HepG2 (cell line): ENCODE measurements around the gene POLR2F. TPM values are rescaled to one million over a fixed set of nuclear protein-coding genes. Genes with fewer than 3 reads are reported as not detected.

Experiments used
- ATRX ChIP-seq: sonication (generic); formaldehyde crosslinking; IDR thresholded peaks from 2 replicates; pipeline ENCODE4 v1.4.0; 2020; ENCODE audit warnings: missing genetic modification reagents, borderline replicate concordance
- CREM ChIP-seq, 2 experiments: sonication (generic) in 1 of 2; formaldehyde crosslinking in 1 of 2; IDR thresholded peaks; 2 replicates each; pipeline versions ENCODE4 v1.4.0 to v1.6.1; 2016 to 2020; ENCODE audit warnings: antibody characterized with exemption in 1 of 2, mild to moderate bottlenecking in 1 of 2, missing genetic modification reagents in 1 of 2
- EEA1 ChIP-seq: sonication (generic); formaldehyde crosslinking; IDR thresholded peaks from 2 replicates; pipeline ENCODE4 v1.5.1; 2020; ENCODE audit warnings: mild to moderate bottlenecking, missing genetic modification reagents, borderline replicate concordance
- GMEB1 ChIP-seq: sonication (generic); formaldehyde crosslinking; IDR thresholded peaks from 2 replicates; pipeline ENCODE4 v1.5.1; 2020; ENCODE audit warnings: missing genetic modification reagents, mild to moderate bottlenecking, borderline replicate concordance
- GZF1 ChIP-seq: sonication (generic); formaldehyde crosslinking; IDR thresholded peaks from 2 replicates; pipeline ENCODE4 v1.5.1; 2020; ENCODE audit warnings: mild to moderate bottlenecking, missing genetic modification reagents
- MED8 ChIP-seq: sonication (generic); formaldehyde crosslinking; IDR thresholded peaks from 2 replicates; pipeline ENCODE4 v1.8.1; 2023; ENCODE audit warnings: mild to moderate bottlenecking, missing genetic modification reagents; ENCODE audit not compliant: insufficient replicate concordance
- NAIF1 ChIP-seq: sonication (generic); formaldehyde crosslinking; IDR thresholded peaks from 2 replicates; pipeline ENCODE4 v1.5.0; 2020; ENCODE audit warnings: mild to moderate bottlenecking, missing genetic modification reagents, borderline replicate concordance
- NCOA1 ChIP-seq: sonication (generic); formaldehyde crosslinking; IDR thresholded peaks from 2 replicates; pipeline ENCODE4 v1.9.0; 2021; ENCODE audit warnings: missing genetic modification reagents
- NFKBIZ ChIP-seq: IDR thresholded peaks from 2 replicates; pipeline ENCODE4 v1.6.1; 2018; ENCODE audit warnings: missing genetic modification reagents, missing compliant biosample characterization
- POLR2AphosphoS5 ChIP-seq: IDR thresholded peaks from 2 replicates; pipeline ENCODE4 v1.6.1; 2012; ENCODE audit warnings: low read depth, low read length
- RBM39 ChIP-seq: fragments of 200-400 bp; formaldehyde crosslinking; IDR thresholded peaks from one replicate; pipeline ENCODE4 v1.6.1; 2018; ENCODE audit warnings: antibody characterized with exemption, mild to moderate bottlenecking, low read depth, low read length; ENCODE audit not compliant: poor library complexity, severe bottlenecking
- SALL1 ChIP-seq: sonication (generic); formaldehyde crosslinking; IDR thresholded peaks from 2 replicates; pipeline ENCODE4 v1.8.0; 2022; ENCODE audit warnings: mild to moderate bottlenecking, missing genetic modification reagents
- SMYD3 ChIP-seq: sonication (generic); formaldehyde crosslinking; IDR thresholded peaks from 2 replicates; pipeline ENCODE4 v1.8.1; 2023; ENCODE audit warnings: mild to moderate bottlenecking, missing genetic modification reagents
- TEAD3 ChIP-seq: optimal IDR thresholded peaks from 2 replicates; pipeline ENCODE3; 2016; ENCODE audit warnings: borderline replicate concordance
- XBP1 ChIP-seq: sonication (generic); formaldehyde crosslinking; IDR thresholded peaks from 2 replicates; pipeline ENCODE4 v1.5.0; 2020; ENCODE audit warnings: missing genetic modification reagents
- ZBTB7B ChIP-seq: sonication (generic); formaldehyde crosslinking; IDR thresholded peaks from 2 replicates; pipeline ENCODE4 v1.4.0; 2020; ENCODE audit warnings: missing genetic modification reagents
- ZFP82 ChIP-seq: sonication (generic); formaldehyde crosslinking; IDR thresholded peaks from 2 replicates; pipeline ENCODE4 v1.5.1; 2020; ENCODE audit warnings: mild to moderate bottlenecking, missing genetic modification reagents, borderline replicate concordance
- polyA plus RNA-seq, 8 experiments: library from polyadenylated mRNA; depleted of rRNA in 3 of 8; stranded (reverse) in 7 of 8; unstranded in 1 of 8; fragments of >200 nt; fragmentation: Illumina TruSeq in 4 of 8; extraction: Trizol in 4 of 8; gene quantifications; 2 replicates each; pipeline versions ENCODE4 v1.2.1 to v1.2.3, GENCODE V29; 2011 to 2016; ENCODE audit warnings: low read depth in 4 of 8, missing spikeins in 1 of 8, mixed read lengths in 1 of 8; ENCODE audit not compliant: insufficient read depth in 1 of 8
- total RNA-seq, 5 experiments: library from RNA; depleted of rRNA; stranded (reverse); fragments of >200 nt; fragmentation: Illumina TruSeq; extraction: Trizol; gene quantifications; 2 replicates each; pipeline ENCODE4 v1.2.3, GENCODE V29; 2016; ENCODE audit warnings: low read depth in 1 of 5
- TF ChIP-seq, protein P1 (sequence below): sonication (generic); formaldehyde crosslinking; IDR thresholded peaks from 2 replicates; pipeline ENCODE4 v1.4.0; 2020; ENCODE audit warnings: missing genetic modification reagents, borderline replicate concordance
- TF ChIP-seq, protein P2 (sequence below): sonication (generic); formaldehyde crosslinking; IDR thresholded peaks from 2 replicates; pipeline ENCODE4 v1.4.0; 2020; ENCODE audit warnings: missing genetic modification reagents

The POLR2F gene
- total and polyA plus RNA-seq, 2 of the 13 experiments (the other 11 are each of a cell fraction or from before 2014, with no cell fraction given) = 135 to 158 TPM

DNA sequence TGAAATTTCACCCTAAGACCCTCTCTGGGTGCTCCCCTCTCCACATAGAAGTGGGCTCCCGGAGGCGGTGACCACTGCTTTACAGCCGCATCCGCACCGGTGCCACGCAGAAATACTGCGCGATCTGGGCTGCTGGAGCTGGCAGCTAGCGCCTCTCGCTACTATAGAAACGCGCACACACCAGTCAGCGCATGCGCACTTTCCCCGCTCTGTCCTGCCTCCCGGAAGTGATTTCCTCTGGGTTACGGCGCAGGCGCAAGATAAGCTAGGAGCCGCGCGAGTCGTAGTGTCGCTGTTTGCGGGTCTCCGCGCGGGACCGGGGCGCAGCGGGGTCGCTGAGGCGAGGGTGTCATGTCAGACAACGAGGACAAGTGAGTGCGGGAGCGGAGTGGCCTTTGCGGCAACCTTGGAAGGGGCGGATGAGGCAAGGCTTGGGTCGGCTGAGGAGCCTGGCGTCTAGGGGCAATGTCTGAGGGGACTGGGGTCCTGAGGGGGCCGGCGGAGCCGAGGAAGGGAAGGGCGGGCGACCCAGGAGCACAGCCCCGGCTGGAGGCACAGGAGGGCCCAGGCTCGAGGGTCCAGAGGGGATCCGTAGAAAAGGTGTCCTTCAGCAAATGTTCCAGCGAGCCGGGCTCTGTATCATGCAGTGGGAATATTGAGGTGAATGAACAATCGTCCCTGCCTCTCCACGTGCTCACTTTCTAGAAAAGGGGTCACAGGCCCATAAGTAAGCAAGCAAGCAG, at the start of gene POLR2F, which contains the start of gene C22orf23 (continued):
- TF ChIP-seq, protein P1, sequence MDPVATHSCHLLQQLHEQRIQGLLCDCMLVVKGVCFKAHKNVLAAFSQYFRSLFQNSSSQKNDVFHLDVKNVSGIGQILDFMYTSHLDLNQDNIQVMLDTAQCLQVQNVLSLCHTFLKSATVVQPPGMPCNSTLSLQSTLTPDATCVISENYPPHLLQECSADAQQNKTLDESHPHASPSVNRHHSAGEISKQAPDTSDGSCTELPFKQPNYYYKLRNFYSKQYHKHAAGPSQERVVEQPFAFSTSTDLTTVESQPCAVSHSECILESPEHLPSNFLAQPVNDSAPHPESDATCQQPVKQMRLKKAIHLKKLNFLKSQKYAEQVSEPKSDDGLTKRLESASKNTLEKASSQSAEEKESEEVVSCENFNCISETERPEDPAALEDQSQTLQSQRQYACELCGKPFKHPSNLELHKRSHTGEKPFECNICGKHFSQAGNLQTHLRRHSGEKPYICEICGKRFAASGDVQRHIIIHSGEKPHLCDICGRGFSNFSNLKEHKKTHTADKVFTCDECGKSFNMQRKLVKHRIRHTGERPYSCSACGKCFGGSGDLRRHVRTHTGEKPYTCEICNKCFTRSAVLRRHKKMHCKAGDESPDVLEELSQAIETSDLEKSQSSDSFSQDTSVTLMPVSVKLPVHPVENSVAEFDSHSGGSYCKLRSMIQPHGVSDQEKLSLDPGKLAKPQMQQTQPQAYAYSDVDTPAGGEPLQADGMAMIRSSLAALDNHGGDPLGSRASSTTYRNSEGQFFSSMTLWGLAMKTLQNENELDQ (CRISPR knock-in tag) = no peak
- TF ChIP-seq ZBTB7B (CRISPR knock-in tag) (peak; percentile 64; the same call in 1 of the 2 replicates), NCOA1 (CRISPR knock-in tag) (peak; percentile 24; the same call in 1 of the 2 replicates), GMEB1 (CRISPR knock-in tag) (peak; percentile 7; the same call in 1 of the 2 replicates), ATRX (no peak), CREM (IDR thresholded peaks at IDR 0.05) (peak; percentile 68), CREM (CRISPR knock-in tag; IDR thresholded peaks at IDR 0.05) (no peak), NFKBIZ (CRISPR knock-in tag) (0 out of 2 replicates have a peak, but pooled peaks have one; percentile 22), SMYD3 (CRISPR knock-in tag) (no peak), TEAD3 (CRISPR knock-in tag) (peak; percentile 26), GZF1 (CRISPR knock-in tag) (no peak), NAIF1 (CRISPR knock-in tag) (peak; percentile 93), XBP1 (CRISPR knock-in tag) (no peak), POLR2AphosphoS5 (peak; percentile 84), RBM39 (peak; percentile 80), SALL1 (CRISPR knock-in tag) (peak; percentile 69), MED8 (CRISPR knock-in tag) (peak; percentile 56), EEA1 (CRISPR knock-in tag) (no peak), ZFP82 (no peak)
- TF ChIP-seq, protein P2, sequence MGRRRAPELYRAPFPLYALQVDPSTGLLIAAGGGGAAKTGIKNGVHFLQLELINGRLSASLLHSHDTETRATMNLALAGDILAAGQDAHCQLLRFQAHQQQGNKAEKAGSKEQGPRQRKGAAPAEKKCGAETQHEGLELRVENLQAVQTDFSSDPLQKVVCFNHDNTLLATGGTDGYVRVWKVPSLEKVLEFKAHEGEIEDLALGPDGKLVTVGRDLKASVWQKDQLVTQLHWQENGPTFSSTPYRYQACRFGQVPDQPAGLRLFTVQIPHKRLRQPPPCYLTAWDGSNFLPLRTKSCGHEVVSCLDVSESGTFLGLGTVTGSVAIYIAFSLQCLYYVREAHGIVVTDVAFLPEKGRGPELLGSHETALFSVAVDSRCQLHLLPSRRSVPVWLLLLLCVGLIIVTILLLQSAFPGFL (CRISPR knock-in tag) = no peak; the same call in 1 of the 2 replicates
